Measurements from ENCODE around the gene FOXJ3. TPM values are rescaled to one million over a fixed set of nuclear protein-coding genes. Genes with fewer than 3 reads are reported as not detected.

FOXJ3 gene
- total RNA-seq, 1 donor from 2014 or later: 39.4 TPM

DNA sequence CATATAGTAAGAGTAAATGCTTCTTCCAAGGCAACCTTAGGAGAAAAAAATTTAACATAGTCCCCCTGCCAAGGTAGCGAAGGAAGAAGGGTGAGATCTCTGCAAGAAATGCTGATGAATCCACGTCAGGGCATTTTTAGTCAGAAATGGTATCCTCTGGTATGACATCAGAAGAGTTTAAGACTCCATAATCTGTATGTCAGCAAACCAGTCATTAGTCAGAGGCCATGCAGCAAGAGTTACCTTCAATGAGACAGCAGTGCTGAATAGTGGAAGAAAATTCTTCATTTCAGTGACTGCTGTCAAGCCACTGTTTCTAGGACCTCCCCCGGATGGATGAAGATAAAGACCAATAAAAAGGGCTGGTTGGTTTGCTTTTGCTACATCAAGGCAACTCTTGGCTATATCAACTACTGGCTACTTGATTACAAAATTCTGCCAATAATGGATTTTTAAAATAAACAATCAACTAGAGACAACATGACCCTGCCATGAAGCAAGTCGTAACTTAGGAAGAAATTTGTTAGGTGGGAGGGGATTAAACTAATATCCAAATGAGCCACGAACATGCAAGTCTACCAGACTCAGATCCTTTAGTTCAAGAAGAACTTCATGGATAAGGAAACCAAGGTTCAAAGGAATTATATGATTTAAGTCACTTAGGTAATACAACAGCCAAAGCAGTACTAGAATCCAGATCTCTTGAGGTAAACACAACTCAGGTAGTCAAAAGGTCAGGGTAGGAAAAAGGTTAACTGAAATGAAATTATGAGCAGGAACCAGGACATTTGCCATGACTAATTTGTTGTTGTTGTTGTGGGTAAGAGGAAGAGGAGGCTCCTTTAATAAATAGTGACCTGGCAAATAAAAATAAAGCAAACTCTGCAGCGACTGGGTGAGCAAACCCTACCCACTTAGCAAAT lies 144.8 kb downstream of the FOXJ3 start:
- DNase-seq (ENCODE audit: low spot score): no peak

DNA sequence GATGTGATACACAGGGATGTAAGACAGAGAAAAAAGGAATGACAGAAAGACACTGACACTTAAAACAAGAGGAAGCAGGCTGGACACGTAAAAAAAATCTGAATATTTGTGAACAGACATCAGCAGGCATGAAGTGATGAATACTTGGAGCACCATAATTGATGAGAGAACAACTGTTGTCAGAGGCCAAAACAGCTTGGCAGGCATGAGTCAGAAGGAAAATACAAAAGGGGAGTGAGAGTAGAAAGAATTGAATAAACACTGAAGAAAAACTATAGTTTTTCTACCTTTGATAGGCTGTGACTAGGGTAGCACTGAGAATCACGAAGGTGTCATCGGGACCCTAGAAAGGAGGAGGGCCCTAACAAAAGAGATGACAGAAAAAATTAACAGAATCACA lies 148.9 kb downstream of the FOXJ3 start:
- DNase-seq (ENCODE audit: low spot score): no peak

DNA sequence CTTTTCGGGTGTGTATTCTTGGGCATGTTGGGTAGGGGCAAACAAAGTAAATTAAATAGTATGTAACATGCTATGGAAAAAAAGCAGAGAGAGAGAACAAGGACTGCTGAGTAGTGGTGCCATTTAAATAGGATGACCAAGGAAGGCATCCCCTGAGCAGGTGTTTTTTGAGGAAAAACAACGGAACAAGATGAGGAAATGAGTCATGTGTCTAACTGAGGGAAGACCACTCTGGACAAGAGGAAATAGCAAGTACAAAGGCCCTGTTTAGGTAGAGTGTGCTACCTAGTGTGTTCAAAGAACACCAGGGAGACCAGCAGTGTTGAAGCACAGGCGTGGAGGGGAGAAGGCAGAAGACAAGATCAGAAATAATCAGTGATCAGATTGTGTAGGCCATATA lies 150.4 kb downstream of the FOXJ3 start:
- DNase-seq (ENCODE audit: low spot score): no peak

DNA sequence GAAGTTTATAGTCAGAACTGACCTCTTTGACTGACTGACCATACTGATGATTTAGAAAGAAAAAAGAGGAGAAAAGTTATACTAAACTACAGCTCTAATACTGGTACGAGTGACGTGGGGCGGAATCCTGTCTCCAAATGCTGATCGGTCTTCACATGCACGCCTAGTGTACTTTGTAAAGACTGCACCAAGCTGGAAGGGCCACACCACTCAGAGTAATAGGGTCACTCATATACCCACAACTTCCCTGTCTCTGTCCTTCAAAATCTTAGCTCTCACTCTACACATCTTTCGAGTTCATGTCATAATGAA lies 151.1 kb downstream of the FOXJ3 start:
- no peak for DNase-seq (ENCODE audit: low spot score)

DNA sequence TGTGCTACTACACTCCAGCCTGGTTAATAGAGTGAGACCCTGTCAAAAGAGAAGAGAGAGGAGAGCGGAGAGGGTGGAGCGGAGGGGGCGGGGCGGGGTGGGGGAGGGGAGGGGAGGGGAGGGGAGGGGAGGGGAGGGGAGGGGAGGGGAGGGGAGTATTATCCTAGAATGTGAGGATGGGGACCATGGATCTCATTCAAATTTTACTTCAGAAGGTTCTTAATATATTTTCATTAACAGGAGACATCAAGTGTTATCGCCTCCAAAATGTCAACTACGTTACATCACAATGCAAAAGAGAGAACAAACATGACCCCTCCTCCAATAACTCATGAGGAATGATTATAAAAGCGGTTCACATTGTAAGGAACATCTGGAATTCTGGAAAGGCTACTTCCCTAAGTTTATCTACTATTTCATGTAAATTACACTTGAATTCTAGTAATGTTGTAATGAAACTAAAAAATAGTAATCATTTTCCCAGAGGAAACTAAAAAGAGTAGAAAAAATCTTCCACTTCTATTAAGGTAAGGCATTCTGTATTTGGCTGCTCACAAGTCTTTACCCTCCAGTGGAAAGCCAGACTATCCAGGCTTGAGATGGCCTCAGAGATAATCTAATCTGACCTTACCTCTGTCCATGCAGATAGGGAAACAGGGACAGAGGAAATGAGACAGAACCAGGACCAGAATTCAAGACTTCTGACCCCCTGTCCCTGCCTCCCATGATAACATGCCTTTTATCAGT lies 151.7 kb downstream of the FOXJ3 start:
- DNase-seq (ENCODE audit: low spot score): no peak

DNA sequence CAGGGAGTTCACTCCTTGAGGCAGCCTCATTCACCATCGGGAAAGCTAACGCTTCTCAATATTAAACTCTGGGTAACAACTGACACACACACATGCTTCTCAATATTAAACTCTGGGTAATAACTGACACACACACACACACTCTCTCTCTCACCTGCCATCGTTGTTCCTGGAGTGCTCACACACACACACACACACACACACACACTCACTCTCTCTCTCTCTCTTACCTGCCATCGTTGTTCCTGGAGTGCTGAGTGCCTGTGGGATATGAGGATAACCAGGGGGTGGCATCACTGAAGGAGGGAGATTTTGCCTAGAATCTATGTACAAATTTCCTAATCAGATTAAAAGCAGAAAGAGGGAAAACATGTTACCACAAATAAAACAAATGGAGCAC lies 153.3 kb downstream of the FOXJ3 start:
- no peak for DNase-seq (ENCODE audit: low spot score)

DNA sequence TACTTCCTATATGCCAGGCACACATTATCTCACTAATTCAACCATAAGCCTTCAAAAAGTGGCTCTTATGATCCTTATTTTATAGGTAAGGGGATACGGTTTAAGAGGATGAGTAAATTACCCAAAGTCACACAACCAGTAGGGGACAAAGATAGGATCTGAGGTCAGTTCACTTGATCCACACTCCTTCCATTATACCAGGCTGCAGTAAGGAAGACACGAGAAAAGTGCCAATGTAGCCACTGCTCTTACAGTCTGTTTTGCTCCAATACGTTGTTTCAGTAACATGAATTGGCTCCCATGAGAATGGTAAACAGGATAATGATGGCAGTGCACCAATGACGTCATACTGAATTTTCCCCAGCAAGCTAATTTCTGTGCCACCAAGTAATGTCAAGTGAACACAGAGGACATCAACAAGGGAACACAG lies 155.1 kb downstream of the FOXJ3 start:
- DNase-seq (ENCODE audit: low spot score): no peak

DNA sequence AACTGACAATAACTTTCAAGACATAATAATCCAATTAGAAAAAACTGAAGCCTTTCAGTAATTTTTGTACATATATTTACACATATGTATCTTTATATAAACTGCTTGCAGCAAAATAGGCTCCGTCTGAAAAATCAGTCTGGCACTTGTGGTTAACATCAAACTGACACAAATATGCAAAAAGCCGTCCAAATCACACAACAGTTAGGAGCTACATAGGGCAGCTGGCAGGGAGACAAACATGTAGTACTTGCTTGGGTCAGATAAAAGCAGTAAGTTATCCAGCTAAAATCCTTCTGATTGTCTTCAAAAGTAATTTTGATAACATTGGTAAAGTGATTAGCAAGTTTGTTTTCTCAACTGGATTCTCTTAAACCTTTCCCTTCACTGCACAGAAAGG lies 155.8 kb downstream of the FOXJ3 start:
- DNase-seq (ENCODE audit: low spot score): no peak

DNA sequence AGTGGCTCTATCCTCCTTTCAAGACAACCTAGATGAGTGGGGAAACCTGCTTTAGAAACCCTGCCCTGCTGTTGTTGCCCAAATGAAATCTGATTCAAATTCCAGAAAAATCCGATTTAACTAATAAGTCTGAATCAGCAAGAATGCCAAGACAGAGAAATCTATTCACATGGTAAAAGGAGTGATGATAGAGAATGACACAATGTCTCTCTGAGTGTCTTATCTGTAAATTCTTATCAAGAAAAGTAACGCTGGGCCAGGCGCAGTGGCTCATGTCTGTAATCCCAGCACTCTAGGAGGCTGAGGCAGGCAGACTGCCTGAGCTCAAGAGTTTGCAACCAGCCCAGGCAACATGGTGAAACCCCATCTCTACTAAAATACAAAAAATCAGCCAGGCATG lies 156.8 kb downstream of the FOXJ3 start:
- no peak for DNase-seq (ENCODE audit: low spot score)

DNA sequence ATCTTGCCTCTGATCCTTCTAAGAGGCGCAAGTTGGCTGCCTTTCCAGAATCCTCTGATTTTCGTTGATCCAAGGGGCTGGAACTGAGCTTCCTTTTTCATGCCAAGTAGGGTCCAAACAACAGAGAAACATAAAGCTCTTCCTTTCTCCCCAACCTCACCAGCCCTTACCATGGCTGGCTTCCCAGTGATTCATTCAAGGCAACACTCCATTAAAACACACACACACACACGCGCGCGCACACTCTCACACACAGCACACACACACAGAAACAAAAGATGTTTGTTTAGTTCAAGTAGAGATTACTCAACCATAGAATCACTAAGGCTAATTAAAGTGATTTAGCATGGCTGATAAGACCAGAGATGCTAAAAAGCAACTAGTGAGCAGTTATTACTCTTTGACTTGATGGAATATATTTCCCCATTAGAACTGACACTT lies 157.5 kb downstream of the FOXJ3 start:
- DNase-seq (ENCODE audit: low spot score): peak; percentile 48

DNA sequence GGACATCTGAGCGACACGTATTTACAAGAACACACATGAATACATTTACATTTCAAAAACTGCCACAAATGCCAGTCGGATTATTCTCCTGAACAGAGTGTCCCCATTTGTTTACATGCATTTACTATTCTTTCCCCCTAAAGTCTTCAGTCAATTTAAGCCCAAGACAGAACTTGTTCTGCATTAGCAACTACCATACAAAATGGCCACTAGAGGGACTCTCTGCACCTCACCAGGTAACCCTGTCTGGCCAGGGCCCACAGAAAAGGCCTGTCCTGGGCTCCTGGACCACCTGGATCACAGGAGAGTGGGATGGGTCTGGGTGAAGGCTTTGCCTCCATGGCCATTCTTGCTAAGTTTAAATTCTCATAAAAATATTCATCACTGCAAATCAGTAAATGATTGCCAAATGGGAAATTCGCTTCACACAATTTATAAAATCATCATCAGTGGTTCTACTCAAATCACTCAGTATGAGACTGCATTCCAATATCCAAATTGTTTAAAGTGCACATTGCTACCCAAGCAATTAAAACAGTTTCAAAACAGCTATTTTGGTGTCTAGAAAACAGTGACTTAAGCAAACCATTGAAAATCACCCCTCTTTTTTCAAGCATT lies 158.0 kb downstream of the FOXJ3 start:
- DNase-seq (ENCODE audit: low spot score): no peak

DNA sequence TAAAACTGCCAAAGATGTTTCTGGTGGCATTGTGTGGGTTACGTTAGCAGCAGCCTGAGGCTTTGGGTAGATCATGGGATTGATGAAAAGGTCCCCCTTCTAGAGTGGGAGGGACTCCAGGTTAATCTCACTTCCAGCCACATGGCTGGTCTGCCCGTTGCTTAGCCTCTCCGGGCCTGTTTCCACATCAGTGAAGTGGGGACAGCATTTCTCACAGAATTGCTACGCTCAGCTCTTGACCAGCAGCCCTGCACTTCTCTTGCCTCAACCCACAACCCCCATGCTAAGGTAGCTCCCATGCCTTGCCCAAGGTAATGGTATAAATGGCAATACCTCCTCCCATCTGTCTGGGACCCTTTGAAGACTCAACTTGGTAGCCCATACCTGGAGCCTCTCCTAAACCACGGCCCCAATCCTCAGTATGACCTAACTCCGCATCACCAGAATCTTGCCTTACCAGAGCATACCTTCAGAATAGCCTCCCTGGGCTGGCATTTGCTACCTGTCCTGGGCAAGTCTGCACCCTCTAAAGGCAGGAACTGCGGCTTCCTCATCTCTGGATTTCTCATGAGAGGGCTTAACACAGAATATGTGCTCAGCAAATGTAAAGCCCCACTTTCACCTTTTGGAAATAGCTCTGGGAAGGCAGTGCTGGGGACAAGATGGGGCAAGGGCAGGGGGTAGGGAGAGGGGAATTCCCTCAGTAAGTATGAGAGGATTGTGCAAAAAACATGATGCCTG lies 159.6 kb downstream of the FOXJ3 start:
- no peak for DNase-seq (ENCODE audit: low spot score)

DNA sequence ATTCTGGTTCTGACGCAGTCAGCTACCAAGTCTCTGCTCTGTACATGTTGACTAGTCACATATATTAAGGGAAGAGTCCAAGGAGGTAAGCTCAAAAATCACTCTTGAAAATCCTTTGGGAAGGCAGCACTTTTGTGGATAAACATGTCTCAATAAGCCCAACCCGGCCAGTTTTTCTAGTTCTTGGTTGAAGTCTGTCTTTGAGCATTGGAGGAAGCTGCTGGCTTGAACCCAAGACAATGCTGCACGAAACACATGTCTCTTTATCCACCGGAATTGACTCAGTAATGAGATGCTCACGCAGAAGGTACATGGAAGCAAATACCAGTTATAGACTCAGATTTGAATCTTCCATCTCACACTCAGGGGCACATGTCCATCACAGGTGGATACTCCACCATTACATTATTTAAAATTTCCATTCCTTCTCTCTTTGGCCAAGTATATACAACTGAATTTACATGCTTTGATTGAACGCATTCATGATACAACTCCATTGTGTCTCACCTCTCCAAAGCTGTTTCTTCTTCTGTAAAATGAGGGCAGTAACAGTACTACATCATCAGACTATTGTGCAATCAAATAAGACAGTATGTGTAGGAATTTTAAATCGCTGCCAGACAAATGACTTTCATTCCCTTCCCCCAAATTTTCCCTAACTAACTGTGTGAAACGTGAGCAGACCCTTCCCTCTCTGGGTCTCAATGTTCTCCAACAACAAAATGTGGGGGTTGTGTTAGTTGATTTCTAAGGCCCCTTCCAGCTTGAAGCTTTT lies 160.9 kb downstream of the FOXJ3 start:
- DNase-seq (ENCODE audit: low spot score): no peak

DNA sequence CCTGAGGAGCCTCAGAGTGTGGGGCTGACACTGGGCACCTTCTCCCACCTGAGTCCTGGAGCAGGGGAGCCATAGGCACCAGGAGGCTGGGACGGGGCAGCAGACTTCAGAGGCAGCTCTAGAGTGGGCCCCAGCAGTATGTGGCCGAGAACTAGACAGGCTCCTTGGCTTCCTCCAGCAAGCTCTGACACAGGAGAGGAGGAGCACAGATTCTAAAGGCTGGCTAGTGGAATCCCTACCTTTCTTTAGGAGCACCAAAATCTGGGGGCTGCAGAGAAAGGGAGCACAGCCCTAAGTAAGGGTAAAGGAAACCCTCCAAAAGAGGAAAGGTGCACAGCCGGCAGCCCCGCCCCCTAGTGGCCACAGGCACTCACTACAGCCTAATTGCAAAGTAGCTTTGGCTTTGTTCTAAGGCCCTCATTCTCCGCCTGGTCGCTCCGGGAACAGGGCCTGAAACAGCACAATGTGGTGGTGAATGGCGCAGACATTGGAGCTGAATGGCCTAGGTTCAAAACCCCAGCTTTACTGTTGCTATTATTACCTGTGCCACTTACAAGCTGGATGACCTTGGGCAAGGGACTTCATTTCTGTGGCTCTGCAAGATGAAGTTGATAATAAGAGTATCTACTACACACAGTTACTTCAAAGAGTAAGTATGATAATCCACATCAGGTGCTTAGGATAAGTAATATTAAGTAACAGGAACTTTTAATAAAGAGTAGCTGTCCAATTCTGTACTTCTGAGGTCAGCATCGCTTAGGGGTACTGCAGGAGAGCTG lies 161.7 kb downstream of the FOXJ3 start:
- peak; percentile 61 for DNase-seq (ENCODE audit: low spot score)

DNA sequence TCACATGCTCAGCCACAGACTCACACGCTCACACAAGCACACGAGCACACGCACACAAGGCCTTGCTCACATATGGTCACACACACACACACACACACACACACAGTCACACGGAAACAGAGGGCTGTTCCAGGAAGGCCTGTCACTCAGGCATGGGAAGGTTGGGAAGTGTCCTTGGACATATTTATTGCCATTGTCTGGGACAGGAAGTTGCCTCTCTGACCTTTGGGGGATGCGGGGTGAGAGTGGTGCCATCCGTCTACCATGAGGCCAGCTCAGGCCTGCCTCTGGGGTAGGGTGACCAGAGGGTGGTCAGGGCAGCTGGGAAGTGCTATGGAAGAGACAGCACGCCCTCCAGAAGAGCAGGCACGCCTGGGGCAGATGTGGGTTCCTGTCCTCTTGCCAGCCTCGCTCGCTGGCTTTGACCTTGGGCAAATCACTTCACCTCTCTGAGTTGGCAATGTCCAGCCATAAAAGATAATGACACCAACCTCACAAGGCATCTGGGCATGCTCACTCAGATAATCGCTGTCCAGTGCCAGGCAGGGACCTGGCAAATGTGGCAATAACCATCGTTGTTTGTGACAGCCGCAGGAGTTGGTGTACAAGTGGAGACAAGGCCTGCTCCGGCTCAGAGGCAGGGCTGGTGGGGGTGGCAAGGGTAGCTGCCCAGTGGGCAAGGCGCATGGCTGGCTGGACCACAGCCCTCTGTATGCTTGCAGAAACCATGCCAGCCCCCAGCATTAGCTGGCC lies 162.5 kb downstream of the FOXJ3 start:
- no peak for DNase-seq (ENCODE audit: low spot score)

DNA sequence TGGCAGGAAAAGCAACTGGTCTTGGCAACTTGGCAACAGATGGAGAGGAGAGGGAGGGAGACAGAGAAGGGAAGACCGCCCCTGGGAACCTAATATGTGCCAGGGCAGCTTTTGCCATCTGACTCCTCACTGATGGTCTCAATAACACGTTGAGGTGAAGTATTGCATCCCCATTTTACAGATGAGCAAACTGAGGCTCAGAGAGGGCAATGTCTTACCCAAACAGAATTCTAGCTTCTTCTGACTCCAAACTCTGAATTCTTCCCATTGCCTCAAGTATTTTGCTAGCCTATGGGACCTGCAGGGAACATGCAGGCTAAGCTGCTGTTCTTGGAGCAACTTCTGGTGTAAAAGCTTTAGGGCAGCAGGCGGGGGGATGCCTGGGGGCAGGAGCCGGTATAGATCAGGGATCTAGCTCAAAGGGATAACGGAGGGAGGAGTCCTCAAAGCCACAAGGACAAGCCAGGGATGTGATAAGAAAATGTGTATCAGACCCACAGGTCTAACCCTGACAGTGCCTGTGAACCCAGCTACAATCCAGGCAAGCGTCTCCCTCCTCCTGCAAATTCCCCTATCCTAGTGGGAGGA lies 163.3 kb downstream of the FOXJ3 start:
- DNase-seq (ENCODE audit: low spot score): no peak

DNA sequence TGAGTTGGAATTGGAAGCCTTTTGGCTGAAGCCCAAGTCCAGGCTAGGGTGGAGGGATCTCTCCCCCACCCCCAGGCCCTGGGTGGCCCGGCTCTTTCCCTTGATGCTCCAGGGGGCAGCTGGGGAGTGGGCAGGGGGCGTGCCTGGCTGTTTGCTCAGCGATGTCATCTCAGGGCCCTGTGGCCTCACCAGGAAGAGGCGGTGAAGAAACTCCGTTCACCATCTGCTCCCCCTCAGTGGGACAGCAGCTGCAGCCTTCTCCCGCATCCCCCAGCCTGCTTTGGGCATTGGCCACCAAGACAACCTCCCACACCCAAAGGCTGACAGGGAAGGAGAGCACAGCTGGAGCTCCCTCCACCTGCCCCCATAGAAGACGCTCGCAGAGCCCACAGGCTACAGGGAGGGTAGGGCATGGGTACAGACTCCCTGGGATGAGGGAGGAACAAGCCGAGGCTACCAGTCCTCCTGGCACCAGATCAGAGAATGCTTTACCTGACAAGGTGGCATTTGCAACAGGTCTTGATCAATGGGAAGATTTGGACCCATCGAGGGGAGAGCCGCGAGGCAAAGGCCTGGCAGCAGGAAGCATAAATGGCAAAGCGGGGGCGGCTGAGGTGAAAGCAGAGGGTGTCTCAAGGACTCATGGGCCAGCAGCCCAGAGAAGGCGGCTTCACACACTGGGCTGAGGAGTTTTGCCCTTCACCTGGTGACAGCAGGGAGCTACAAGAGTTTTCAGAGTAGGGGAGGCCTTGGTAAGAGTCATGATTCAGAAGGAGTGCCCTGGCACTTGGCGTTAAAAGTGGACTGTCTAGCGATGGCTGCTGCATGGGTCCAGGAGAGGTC lies 164.0 kb downstream of the FOXJ3 start:
- DNase-seq (ENCODE audit: low spot score): no peak

DNA sequence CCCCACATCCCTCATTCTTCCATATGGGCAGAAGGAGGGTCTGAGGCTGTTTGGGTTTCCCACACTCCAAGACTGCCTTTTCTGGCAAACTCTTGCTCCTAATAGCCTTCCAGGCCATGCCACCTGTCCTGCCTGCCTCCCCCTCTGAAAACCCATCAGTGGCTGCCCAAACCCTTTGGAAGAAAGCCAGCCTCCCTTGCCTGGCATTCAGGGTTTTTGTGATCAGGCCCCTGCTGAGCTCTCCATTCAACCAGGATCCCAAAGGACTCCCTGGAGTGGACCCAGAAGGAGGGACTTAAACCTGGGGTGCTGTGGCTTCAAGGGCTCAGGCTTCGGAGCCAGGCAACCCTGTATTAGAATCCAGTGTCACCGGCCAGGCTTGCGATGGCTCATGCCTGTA lies 166.3 kb downstream of the FOXJ3 start:
- DNase-seq (ENCODE audit: low spot score): no peak

DNA sequence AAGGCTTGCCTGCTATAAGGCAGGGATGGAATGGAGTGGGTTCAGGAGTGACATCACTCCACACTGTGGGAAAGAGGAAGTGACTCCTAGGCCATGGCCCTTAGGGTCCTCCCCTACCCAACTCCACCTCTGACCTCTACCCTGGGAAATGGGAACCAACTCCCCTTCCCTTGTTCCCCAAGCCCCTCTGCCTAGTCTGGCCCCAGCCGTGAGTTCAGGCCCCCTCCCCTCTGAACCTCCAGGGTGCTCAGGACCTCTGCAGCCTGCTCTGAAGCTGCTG lies 166.7 kb downstream of the FOXJ3 start:
- no peak for DNase-seq (ENCODE audit: low spot score)

All from mucosa of gallbladder (tissue), 1 donor.